SU-DHL-6 (cell line): ENCODE measurements around the gene NDUFS2.

ENCODE experiments used
- H2AFZ ChIP-seq: fragments of 200-600 bp; sonication (generic); 2 replicates; pipeline ENCODE4 v1.6.1; 2014; ENCODE audit warnings: low read depth, mild to moderate bottlenecking, moderate library complexity, mixed read lengths, antibody characterized with exemption, low read length; ENCODE audit not compliant: severe bottlenecking
- H3F3A ChIP-seq: fragments of 200-600 bp; shearing (Covaris generic); 2 replicates; pipeline ENCODE4 v1.6.0; 2016; ENCODE audit warnings: antibody characterized with exemption, mild to moderate bottlenecking; ENCODE audit not compliant: insufficient read depth
- H3K27ac ChIP-seq: fragments of 200-600 bp; sonication (generic); 2 replicates; pipeline ENCODE4 v1.5.1; 2016; ENCODE audit warnings: low read depth, mild to moderate bottlenecking, low read length, moderate library complexity, mixed read lengths
- H3K27me3 ChIP-seq: fragments of 200-600 bp; sonication (generic), shearing (Covaris generic); 2 replicates; pipeline ENCODE4 v1.6.0; 2014; ENCODE audit warnings: mild to moderate bottlenecking, low read length
- H3K36me3 ChIP-seq: fragments of 200-600 bp; sonication (generic); 2 replicates; pipeline ENCODE4 v1.6.1; 2014; ENCODE audit warnings: mild to moderate bottlenecking, low read length, mixed read lengths
- H3K4me2 ChIP-seq: fragments of 300-600, 200-600 bp; shearing (Covaris generic), sonication (generic); 2 replicates; pipeline ENCODE4 v1.6.0; 2014; ENCODE audit warnings: low read length, low read depth, mild to moderate bottlenecking; ENCODE audit not compliant: poor library complexity, severe bottlenecking
- H3K4me3 ChIP-seq: fragments of 200-600 bp; sonication (generic); 2 replicates; pipeline ENCODE4 v1.5.1; 2014; ENCODE audit warnings: antibody characterized with exemption, low read length, mild to moderate bottlenecking, mixed read lengths; ENCODE audit not compliant: insufficient read depth, poor library complexity, severe bottlenecking
- H3K79me2 ChIP-seq: fragments of 200-600 bp; sonication (generic); 2 replicates; pipeline ENCODE4 v1.6.1; 2014; ENCODE audit warnings: mild to moderate bottlenecking, low read length, moderate library complexity; ENCODE audit not compliant: insufficient read depth
- H3K9ac ChIP-seq: fragments of 200-600 bp; sonication (generic); 2 replicates; pipeline ENCODE4 v1.7.0; 2014; ENCODE audit warnings: mild to moderate bottlenecking, low read length
- H3K9me2 ChIP-seq: fragments of 200-600 bp; sonication (generic); replicated peaks from 2 replicates; pipeline ENCODE4 v1.6.1; 2014; ENCODE audit warnings: low read length; ENCODE audit not compliant: insufficient read depth
- H3K9me3 ChIP-seq: fragments of 200-600 bp; sonication (generic); 2 replicates; pipeline ENCODE4 v1.6.1; 2014; ENCODE audit warnings: low read length, mixed read lengths; ENCODE audit not compliant: insufficient read depth
- H4K20me1 ChIP-seq: fragments of 200-600 bp; sonication (generic); 2 replicates; pipeline ENCODE4 v1.6.1; 2014; ENCODE audit warnings: low read depth, mild to moderate bottlenecking, antibody characterized with exemption, low read length, moderate library complexity, mixed read lengths
- EZH2phosphoT487 ChIP-seq: fragments of 200-600 bp; sonication (generic), shearing (Covaris generic); conservative IDR thresholded peaks from 2 replicates; pipeline ENCODE4 v1.6.1; 2018; ENCODE audit warnings: mild to moderate bottlenecking, antibody characterized with exemption, low read length, moderate library complexity, mixed read lengths
- TF ChIP-seq, protein P1 (sequence below): fragments of 200-600 bp; sonication (generic); IDR thresholded peaks from one replicate; pipeline ENCODE4 v1.5.1; 2017; ENCODE audit warnings: antibody characterized with exemption, mild to moderate bottlenecking, low read length, moderate library complexity; ENCODE audit not compliant: insufficient read depth, poor library complexity, severe bottlenecking

The NDUFS2 gene

DNA sequence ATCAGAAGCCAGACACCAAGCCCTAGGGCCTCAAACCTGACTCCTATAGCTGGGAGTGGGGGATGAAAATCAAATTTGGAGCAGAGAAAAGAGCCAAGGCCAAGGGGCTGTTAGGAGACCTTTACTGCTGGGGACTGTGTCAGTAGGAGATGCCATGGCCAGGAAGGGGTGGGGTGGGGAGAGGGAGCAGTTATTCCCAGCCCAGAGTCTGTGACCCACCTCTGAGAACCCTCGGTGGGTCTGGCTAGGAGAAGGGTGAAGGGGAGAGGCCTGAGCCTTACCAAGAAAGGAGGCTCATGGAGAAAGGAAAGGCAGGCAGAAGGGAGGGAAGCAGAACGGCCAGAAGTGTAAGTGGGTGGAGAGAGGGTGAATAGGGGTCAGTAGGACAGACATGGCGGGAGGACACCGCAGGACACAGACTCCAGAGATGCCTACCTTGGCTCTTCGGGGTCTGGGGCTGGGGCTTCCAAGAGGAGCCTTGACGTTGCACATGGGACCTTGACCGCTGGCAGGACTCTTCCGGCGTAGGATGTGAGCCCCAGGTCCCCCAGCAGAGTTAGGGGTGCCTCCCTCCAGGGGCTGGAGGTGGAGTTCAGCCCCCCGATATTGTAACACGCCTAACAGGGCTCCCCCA, 4.5 kb upstream of the NDUFS2 start:
- Histone ChIP-seq H3K27me3 (no peaks in the 10 kb centered on the region), H3K9ac (no peak overlapping the region), H3K9me3 (no peaks in the 10 kb centered on the region), H3K36me3 (no peaks in the 10 kb centered on the region), H2AFZ (no peak overlapping the region), H4K20me1 (no peaks in the 10 kb centered on the region), H3F3A (no peaks in the 10 kb centered on the region), H3K9me2 (no peaks in the 10 kb centered on the region), H3K4me3 (no peak overlapping the region), H3K4me2 (no peak overlapping the region), H3K79me2 (peaks cover 4% of the 10 kb centered on the region), H3K27ac (no peak overlapping the region)
- no peak for TF ChIP-seq EZH2phosphoT487
- TF ChIP-seq, protein P1, sequence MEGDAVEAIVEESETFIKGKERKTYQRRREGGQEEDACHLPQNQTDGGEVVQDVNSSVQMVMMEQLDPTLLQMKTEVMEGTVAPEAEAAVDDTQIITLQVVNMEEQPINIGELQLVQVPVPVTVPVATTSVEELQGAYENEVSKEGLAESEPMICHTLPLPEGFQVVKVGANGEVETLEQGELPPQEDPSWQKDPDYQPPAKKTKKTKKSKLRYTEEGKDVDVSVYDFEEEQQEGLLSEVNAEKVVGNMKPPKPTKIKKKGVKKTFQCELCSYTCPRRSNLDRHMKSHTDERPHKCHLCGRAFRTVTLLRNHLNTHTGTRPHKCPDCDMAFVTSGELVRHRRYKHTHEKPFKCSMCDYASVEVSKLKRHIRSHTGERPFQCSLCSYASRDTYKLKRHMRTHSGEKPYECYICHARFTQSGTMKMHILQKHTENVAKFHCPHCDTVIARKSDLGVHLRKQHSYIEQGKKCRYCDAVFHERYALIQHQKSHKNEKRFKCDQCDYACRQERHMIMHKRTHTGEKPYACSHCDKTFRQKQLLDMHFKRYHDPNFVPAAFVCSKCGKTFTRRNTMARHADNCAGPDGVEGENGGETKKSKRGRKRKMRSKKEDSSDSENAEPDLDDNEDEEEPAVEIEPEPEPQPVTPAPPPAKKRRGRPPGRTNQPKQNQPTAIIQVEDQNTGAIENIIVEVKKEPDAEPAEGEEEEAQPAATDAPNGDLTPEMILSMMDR, result no peak

DNA sequence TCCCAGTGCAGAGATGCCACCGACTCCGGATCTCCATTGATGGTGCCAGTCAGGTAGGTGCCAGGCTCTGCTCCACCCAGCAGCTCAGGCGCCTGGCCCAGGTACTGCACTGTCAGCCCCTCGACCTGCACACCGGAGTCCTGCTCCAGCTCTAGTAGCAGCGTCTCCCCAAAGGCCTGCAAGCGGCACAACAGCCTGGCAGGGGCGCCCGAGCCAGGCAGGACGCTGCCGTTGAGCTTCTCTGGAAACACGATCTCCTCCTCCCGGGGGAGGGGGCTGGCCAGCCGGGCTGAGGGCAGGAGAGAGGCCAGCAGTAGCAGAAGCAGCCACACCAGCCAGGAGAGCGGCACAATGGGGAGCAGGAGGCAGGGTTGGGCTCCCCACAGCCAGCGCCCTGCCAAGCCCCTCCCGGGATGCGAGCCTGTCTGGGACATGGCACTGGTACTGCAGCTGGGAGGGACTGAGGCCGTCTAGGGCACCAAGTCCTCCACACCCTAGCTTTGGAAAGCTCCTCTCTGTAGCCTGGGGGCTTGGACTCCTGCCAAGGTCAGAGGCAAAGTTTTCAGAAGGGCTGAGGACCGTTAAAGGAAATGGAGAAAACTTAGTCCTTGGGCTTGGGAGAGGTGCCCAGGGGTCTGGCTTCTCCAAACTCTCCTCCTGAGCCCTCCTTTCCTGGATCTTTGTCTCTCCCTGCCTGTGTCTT, 3.8 kb upstream of the NDUFS2 start:
- Histone ChIP-seq H3K27ac (no peak overlapping the region), H3K27me3 (no peaks in the 10 kb centered on the region), H3K36me3 (no peaks in the 10 kb centered on the region), H3K9me2 (no peaks in the 10 kb centered on the region), H3K79me2 (peaks cover 10% of the 10 kb centered on the region), H3K9ac (no peak overlapping the region), H4K20me1 (no peaks in the 10 kb centered on the region), H3F3A (no peaks in the 10 kb centered on the region), H3K4me3 (no peak overlapping the region), H2AFZ (no peak overlapping the region), H3K4me2 (no peak overlapping the region), H3K9me3 (no peaks in the 10 kb centered on the region)
- TF ChIP-seq, protein P1, result no peak
- no peak for TF ChIP-seq EZH2phosphoT487

DNA sequence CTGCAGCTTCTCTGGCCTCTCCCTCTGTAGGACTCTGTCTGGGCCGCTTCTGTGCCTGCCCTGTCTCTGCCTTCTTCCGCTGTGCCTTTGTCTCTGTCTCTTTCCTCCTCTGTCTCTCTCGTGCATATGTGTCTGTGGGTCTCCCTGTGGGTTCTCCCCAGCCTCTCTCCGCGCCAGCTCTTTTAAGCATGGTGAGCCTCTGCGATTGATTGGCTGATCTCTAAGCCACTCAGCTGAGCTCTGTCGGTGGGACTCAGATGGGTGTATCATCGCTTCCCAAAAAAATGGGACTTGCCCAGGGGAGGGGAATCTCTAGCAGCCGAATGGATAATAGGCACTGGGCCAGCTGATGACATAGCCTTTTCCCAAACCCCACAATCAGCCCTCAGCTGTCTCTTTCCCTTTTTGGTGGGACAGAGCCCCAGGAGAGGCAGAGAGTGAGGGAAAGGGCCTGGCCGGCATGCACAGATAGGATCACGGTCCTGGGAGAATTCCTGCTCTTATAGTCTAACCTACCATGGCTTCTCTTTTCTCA, 3.2 kb upstream of the NDUFS2 start, which contains the start of gene ADAMTS4:
ADAMTS4 (minus strand) TSS at position 158 of the 535 bp plus-strand sequence. CDS start 427 bp downstream, outside the sequence.
- H3K4me2 ChIP-seq, result no peak within 1 kb of the TSS
- H3K36me3 ChIP-seq, result no peaks in the 10 kb centered on the region
- H3K27ac ChIP-seq, result no peak within 1 kb of the TSS
- H3K27me3 ChIP-seq, result no peaks in the 10 kb centered on the region
- H3K9ac ChIP-seq, result no peak within 1 kb of the TSS
- no peaks in the 10 kb centered on the region for H3K9me2 ChIP-seq
- no peaks in the 10 kb centered on the region for H4K20me1 ChIP-seq
- H3F3A ChIP-seq, result no peaks in the 10 kb centered on the region
- TF ChIP-seq EZH2phosphoT487, result no peak
- TF ChIP-seq, protein P1, result no peak
- no peaks in the 10 kb centered on the region for H3K9me3 ChIP-seq
- H3K79me2 ChIP-seq, result peaks cover 10% of the 10 kb centered on the region
- no peak within 1 kb of the TSS for H3K4me3 ChIP-seq
- no peak within 1 kb of the TSS for H2AFZ ChIP-seq
